ENCODE data around the gene NFKBIZ.

The NFKBIZ gene

GRCh38 chr3:101848754-101849713, at the start of gene NFKBIZ:
Gene NFKBIZ, plus strand, starts transcription at chr3:101849514. Its CDS starts 115 bp downstream, at chr3:101849629.
- peak; percentile 87 for DNase-seq (ENCODE audit: low read depth)

GRCh38 chr3:101801174-101801573, 48.1 kb upstream of the NFKBIZ start:
- DNase-seq (ENCODE audit: low read depth): no peak

- DNase-seq (ENCODE audit: low read depth): no peak
Measured at GRCh38 chr3:101802179-101802578, 47.1 kb upstream of the NFKBIZ start.

GRCh38 chr3:101803173-101803782, 46.0 kb upstream of the NFKBIZ start:
- peak; percentile 46 for DNase-seq (ENCODE audit: low read depth)

- no peak for DNase-seq (ENCODE audit: low read depth)
Measured at GRCh38 chr3:101803939-101804338, 45.4 kb upstream of the NFKBIZ start.

- DNase-seq (ENCODE audit: low read depth): no peak
Measured at GRCh38 chr3:101806491-101806890, 42.8 kb upstream of the NFKBIZ start.

GRCh38 chr3:101807888-101808287, 41.4 kb upstream of the NFKBIZ start:
- DNase-seq (ENCODE audit: low read depth): no peak

GRCh38 chr3:101809178-101810021, 39.9 kb upstream of the NFKBIZ start:
- DNase-seq (ENCODE audit: low read depth): no peak

- no peak for DNase-seq (ENCODE audit: low read depth)
Measured at GRCh38 chr3:101810022-101810418, 39.3 kb upstream of the NFKBIZ start.

- no peak for DNase-seq (ENCODE audit: low read depth)
Measured at GRCh38 chr3:101811875-101812274, 37.4 kb upstream of the NFKBIZ start.

GRCh38 chr3:101812895-101813294, 36.4 kb upstream of the NFKBIZ start:
- no peak for DNase-seq (ENCODE audit: low read depth)

- no peak for DNase-seq (ENCODE audit: low read depth)
Measured at GRCh38 chr3:101813817-101814440, 35.4 kb upstream of the NFKBIZ start.

- no peak for DNase-seq (ENCODE audit: low read depth)
Measured at GRCh38 chr3:101814835-101815234, 34.5 kb upstream of the NFKBIZ start.

GRCh38 chr3:101816215-101817149, 32.8 kb upstream of the NFKBIZ start:
- DNase-seq (ENCODE audit: low read depth): no peak

- no peak for DNase-seq (ENCODE audit: low read depth)
Measured at GRCh38 chr3:101817992-101818391, 31.3 kb upstream of the NFKBIZ start.

GRCh38 chr3:101819649-101820206, 29.6 kb upstream of the NFKBIZ start:
- DNase-seq (ENCODE audit: low read depth): no peak

GRCh38 chr3:101821503-101821902, 27.8 kb upstream of the NFKBIZ start:
- DNase-seq (ENCODE audit: low read depth): no peak

GRCh38 chr3:101823525-101823924, 25.8 kb upstream of the NFKBIZ start:
- no peak for DNase-seq (ENCODE audit: low read depth)

- no peak for DNase-seq (ENCODE audit: low read depth)
Measured at GRCh38 chr3:101824702-101825101, 24.6 kb upstream of the NFKBIZ start.

- DNase-seq (ENCODE audit: low read depth): no peak
Measured at GRCh38 chr3:101825904-101826445, 23.3 kb upstream of the NFKBIZ start.

Data from stimulated activated CD4-positive, alpha-beta T cell treated with anti-CD3 and anti-CD28 coated beads, Interleukin-2, amount 100 ng/mL, for 4 hours (primary cell).